NCI-H2196 treated with DMSO at 0.1 percent for 48 hours (cell line): Measurements from ENCODE around the gene TDRKH.
"Not testable (repeated sequence)": the region's sequence is repeated elsewhere in the genome, so short reads cannot be mapped to it uniquely, and the experiment has no call there.

Source experiments
- DNase-seq: peaks from one replicate; lab custom pipeline; 2025; ENCODE audit not compliant: unreplicated experiment; lab: John Stamatoyannopoulos, UW

The TDRKH gene

DNA sequence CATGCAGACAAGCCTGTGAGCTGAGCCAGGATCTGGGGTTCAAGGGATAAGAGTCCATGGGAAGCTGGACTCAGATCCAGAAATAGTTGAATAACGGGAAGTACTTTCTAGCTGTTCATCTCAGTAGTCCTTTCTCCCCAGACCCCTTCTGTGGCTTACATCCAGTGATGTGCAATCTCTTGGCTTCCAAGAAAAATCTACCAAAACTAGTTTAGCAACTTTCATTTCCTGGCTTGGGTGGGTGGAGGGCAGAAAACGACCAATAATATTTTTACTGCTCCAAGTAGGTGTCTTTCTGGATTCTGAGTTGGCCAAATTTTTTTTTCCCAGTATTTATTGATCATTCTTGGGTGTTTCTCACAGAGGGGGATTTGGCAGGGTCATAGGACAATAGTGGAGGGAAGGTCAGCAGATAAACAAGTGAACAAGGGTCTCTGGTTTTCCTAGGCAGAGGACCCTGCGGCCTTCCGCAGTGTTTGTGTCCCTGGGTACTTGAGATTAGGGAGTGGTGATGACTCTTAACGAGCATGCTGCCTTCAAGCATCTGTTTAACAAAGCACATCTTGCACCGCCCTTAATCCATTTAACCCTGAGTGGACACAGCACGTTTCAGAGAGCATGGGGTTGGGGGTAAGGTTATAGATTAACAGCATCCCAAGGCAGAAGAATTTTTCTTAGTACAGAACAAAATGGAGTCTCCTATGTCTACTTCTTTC, 21.8 kb downstream of the TDRKH start:
- DNase-seq: not testable (repeated sequence)

DNA sequence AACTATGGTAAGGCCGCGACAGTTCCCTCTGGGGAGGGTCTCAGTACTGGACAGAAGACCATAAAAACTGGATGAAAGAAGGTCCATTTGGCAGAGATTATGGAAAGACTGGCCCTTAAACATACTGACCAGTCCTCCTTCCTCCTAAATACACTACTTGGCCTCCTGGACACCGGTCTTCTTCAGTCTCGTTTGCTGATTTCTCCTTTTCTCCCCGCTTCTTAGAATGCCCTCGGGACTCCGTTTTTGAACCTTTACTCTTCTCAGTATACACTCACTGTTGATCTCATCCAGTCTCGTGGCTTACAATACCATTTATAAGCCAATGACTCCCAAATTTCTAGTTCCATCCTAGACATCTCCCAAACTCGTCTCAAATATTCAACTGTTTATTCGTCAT, 26.3 kb downstream of the TDRKH start:
- no peak for DNase-seq

DNA sequence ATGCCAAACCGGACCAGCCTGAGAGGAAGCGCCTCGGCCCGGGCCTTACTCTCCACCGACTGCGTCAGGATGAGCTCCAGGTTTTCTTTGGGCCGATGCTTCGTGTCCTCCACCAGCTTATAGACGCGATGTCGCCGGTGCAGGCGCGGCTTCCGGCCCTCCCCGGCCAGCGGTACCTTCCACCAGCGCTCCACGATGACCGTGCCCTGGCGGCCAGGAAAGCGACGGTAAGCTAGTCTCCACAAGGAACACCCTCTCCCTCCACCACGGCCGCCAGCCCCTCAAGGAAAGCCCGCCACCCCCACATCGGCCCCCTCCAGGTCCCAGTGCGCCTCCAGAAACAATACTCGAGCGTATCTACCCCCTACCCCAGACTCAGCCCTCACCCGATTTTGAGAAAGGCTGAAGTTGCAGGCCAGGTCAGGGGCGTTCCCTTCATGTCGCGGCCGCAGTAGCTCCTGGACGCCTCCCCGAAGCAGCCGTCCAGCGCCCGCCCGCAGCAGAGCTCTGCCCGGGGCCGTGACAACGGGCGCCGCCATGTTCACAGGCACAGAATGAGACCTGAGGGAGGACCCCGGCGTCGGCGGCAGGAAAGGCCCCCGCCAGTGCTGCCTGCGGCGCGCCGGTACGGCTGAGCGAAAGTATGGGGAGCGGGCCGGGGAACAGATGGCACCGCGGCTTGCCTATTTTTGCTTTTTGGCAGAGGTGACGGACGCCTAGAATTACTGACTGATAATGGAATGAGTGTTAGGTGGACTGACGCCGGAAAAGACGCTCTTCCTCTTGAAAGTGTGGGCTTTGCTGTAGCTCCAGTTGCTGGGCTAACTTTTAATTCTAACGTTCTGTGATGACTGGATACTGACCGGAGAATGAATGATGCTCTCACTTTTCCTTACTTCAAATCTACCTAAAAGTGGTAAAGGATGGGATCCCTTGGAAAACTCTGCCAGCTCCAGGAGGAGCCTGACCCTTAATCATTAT, 27.1 kb downstream of the TDRKH start, which contains the start of gene MRPL9:
MRPL9 (minus strand) TSS at position 556 of the 981 bp plus-strand sequence; CDS start at position 539, 17 bp downstream.
- peak; percentile 65 for DNase-seq

DNA sequence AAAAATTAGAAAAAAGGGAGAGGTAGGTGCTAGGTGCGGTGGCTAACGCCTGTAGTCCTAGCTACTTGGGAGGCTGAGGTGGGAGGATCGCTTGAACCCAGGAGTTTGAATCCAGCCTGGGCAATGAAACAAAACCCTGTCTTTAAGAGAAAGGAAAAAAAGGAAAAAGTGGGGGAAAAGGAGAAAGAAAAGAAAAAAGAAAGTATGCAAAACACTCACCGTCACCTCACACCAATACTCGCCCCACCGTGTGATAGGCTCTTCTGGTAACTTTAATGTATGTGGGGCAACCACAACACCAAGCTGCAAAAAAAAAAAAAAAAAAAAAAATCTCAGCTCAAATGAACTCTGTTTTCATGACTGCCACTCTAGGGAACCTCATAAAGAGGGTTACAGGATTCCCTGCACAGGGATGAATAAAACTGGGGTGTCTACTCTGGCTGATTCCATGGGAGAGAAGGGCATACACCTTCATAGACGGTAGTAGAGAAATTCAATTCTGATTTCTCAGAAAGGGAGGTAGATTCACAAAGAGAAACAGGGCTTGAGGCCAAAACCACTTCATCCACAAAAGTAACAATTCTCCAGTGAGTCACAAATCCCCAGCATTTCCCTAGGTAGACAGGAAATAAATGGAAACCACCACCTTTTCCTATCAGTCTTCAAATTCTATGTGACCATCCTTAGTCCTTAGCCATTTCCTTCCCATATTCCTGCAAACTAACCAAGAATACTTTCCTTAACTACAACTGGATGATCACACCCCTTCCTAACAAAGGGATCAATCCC, 29.5 kb downstream of the TDRKH start:
- DNase-seq: no peak

DNA sequence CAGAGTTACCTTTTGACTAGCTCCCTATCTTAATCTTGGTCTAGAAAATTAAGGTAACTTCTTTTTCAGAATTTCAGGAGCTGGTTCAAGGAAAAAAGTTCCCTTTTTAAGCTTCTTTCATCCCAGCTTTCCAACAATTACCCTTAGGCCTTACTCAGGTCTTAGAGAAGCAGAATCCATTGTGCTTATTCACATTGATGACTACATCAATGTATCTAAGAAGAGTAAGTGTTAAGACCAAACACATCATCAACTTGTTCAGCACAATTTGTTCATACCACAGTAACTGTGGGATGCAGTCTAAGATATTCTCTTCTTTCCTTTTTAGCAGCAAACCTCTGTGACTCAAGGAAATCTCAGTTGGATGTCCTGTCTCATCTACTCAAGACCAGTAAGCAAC, 31.1 kb downstream of the TDRKH start:
- no peak for DNase-seq

GRCh38 chr1:151756291-151756690, 34.0 kb downstream of the TDRKH start:
- no peak for DNase-seq

DNA sequence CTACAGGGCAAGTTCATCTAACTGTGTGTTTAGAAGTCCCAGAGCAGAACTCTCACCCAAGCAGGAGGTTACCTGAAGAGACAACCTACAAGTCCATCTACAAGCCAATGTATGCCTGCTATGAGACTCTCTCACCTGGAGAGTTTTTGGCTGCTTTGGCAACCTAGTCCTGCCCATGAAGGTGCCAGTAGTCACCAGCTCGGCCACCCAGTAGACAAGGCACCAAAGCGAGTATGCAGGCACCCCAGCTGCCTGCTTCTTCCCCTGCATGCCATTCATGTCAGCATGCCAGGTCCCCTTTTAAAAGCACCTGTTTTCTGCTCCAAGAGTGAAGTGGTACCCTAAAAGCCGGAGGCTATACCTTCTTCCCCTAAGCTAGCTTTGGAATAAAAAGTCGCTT, 48.8 kb downstream of the TDRKH start:
- no peak for DNase-seq

DNA sequence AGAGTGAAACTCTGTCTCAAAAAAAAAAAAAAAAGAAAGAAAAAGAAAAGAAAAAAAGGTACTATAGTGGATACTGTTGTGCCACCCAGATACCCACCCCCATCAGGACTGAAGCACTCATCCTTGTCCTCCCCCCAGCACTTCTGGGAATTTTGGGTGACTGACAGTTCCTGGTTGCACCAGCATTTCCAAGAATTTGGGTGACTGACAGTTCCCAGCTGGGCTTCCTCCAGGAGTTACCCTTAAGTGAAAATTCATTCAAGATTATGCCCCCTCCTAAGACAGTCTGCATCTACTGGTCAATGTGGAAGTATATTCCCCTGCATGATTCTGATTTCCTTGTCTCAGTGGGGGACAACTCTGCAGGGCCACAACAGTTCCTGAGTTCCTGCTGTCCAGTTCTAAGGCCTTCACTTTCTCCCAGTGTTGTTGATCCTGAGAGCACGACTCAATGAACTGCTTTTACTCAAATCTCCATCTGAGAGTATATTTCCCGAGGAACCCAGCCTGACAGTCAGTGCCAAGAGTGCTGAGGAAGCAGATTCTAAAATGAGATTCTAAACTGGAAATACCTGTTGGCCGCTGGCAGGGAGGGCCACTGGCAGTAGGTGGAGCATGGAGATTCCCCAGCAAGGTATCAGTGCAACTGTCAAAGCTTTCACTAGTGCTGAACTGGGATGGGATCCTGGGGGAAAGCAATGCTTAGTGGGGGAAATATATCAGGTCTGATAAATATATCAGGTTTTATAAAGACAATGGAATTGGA, 50.5 kb downstream of the TDRKH start:
- no peak for DNase-seq

DNA sequence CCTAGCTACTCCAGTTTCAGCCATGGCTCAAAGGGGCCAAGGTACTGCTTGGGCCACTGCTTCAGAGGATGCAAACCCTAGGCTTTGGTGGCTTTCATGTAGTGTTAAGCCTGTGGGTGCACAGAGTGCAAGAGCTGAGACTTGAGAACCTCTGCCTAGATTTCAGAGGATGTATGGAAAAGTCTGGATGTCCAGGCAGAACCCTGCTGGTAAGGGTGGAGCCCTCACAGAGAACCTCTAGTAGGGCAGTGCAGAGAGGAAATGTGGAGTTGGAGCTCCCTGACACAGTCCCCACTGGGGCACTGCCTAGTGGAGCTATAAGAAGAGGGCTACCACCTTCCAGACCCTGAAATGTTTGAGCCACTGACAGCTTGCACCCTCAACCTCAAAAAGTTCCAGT, 52.8 kb downstream of the TDRKH start:
- DNase-seq: no peak

- no peak for DNase-seq
Measured at GRCh38 chr1:151737026-151737425, 53.3 kb downstream of the TDRKH start.

- DNase-seq: not testable (repeated sequence)
Measured at GRCh38 chr1:151733995-151734394, 56.3 kb downstream of the TDRKH start.

GRCh38 chr1:151733126-151733525, 57.2 kb downstream of the TDRKH start:
- DNase-seq: no peak

GRCh38 chr1:151729966-151730291, 60.4 kb downstream of the TDRKH start:
- no peak for DNase-seq

- DNase-seq: no peak
Measured at GRCh38 chr1:151729157-151729965, 60.9 kb downstream of the TDRKH start.

- DNase-seq: no peak
Measured at GRCh38 chr1:151728151-151729054, 61.9 kb downstream of the TDRKH start.

DNA sequence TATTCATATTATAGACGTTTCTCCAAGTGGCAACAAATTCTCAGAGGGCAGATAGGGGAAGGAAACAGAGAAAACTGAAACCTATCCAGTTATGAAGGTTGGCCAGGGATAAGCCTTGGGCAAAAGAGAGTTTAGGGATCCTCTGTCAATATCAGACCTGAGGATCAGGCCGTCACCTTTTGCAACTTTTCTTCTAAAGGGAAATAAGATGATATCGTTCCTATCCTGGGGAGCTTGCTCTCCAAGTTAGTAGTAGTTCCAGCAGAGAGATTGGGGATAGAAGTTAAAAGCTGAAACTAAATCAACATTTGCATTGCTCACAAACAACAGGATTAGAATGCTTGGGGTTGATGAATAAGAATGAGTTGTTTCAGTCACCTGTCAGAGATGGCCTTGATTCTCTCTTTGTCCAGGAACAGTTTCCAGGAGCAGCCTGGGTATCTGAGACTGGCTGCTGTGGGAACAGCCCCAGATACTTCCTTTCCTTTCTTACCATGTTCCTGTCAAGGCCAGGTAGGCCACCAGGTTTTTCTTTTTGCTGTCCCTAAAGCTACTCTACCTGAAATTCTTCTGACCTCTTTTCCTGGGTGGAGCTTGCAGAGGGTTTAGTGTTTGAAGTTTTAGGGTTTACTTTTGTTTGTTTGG, 66.5 kb downstream of the TDRKH start:
- no peak for DNase-seq
